ENCODE data around the gene CAPNS2. TPM values are rescaled to one million over a fixed set of nuclear protein-coding genes. Genes with fewer than 3 reads are reported as not detected.

The CAPNS2 gene
- total RNA-seq (2022) (not detected in 2 replicates), Bru-seq, nascent RNA (percentile 60 among the genes with signal in this experiment), BruChase-seq, experiment 1, labeled RNA remaining after a 2-hour chase (percentile 54 among the genes with signal in this experiment), BruChase-seq, experiment 2, labeled RNA remaining after a 6-hour chase (percentile 53 among the genes with signal in this experiment)
- long read RNA-seq, result 0 reads

GRCh38 chr16:55566432-55567175, at the start of gene CAPNS2:
Gene CAPNS2, plus strand, starts transcription at chr16:55566684. Its CDS starts 73 bp downstream, at chr16:55566757.
- Mint-ChIP-seq H3K4me1 (ENCODE audit: low read depth, unreplicated experiment) (no peaks in the 10 kb centered on the region), H3K9me3 (ENCODE audit: unreplicated experiment) (no peaks in the 10 kb centered on the region), H3K4me3 (ENCODE audit: unreplicated experiment) (no peak within 1 kb of the TSS), H3K27ac (ENCODE audit: unreplicated experiment) (no peak within 1 kb of the TSS), H3K36me3 (ENCODE audit: insufficient read depth, unreplicated experiment) (no peaks in the 10 kb centered on the region), H3K27me3 (ENCODE audit: insufficient read depth, unreplicated experiment) (no peaks in the 10 kb centered on the region)
- Histone ChIP-seq H3K27me3 (replicated peaks; ENCODE audit: control insufficient read depth, insufficient read depth, low read length) (no peaks in the 10 kb centered on the region), H3K4me3 (ENCODE audit: low read depth, low read length) (no peak within 1 kb of the TSS), H3K4me1 (no peaks in the 10 kb centered on the region), H3K9me3 (no peaks in the 10 kb centered on the region), H3K36me3 (ENCODE audit: control insufficient read depth, insufficient read depth, low read length) (no peaks in the 10 kb centered on the region)
- no TSS peak for BruUV-seq (replicated peaks)
- TF ChIP-seq, protein P1, sequence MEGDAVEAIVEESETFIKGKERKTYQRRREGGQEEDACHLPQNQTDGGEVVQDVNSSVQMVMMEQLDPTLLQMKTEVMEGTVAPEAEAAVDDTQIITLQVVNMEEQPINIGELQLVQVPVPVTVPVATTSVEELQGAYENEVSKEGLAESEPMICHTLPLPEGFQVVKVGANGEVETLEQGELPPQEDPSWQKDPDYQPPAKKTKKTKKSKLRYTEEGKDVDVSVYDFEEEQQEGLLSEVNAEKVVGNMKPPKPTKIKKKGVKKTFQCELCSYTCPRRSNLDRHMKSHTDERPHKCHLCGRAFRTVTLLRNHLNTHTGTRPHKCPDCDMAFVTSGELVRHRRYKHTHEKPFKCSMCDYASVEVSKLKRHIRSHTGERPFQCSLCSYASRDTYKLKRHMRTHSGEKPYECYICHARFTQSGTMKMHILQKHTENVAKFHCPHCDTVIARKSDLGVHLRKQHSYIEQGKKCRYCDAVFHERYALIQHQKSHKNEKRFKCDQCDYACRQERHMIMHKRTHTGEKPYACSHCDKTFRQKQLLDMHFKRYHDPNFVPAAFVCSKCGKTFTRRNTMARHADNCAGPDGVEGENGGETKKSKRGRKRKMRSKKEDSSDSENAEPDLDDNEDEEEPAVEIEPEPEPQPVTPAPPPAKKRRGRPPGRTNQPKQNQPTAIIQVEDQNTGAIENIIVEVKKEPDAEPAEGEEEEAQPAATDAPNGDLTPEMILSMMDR (IDR thresholded peaks at IDR 0.05; ENCODE audit: insufficient read depth in 1 of 2, low read depth in 1 of 2, low read length in 1 of 2, severe bottlenecking in 1 of 2, unreplicated experiment in 1 of 2), result no peak
- DNase-seq, result no peak
- intact Hi-C loops (cut with micrococcal nuclease; ENCODE audit: unreplicated experiment), result no loop called here
- CTCF ChIA-PET, result no interaction called here
- POLR2A ChIA-PET, result no interaction called here

GRCh38 chr16:55521792-55522191, 44.7 kb upstream of the CAPNS2 start:
- TF ChIP-seq, protein P1 (IDR thresholded peaks at IDR 0.05; ENCODE audit: insufficient read depth in 1 of 2, low read depth in 1 of 2, low read length in 1 of 2, severe bottlenecking in 1 of 2, unreplicated experiment in 1 of 2), result no peak
- H3K4me3 Mint-ChIP-seq (ENCODE audit: unreplicated experiment), result no peak overlapping the region
- H3K9me3 Mint-ChIP-seq (ENCODE audit: unreplicated experiment), result peaks cover 29% of the 10 kb centered on the region
- no peaks in the 10 kb centered on the region for H3K4me1 Mint-ChIP-seq (ENCODE audit: low read depth, unreplicated experiment)
- BruUV-seq (replicated peaks), result no TSS peak
- CTCF ChIA-PET, result no interaction called here
- DNase-seq, result no peak
- Histone ChIP-seq H3K36me3 (ENCODE audit: control insufficient read depth, insufficient read depth, low read length) (no peaks in the 10 kb centered on the region), H3K4me1 (no peaks in the 10 kb centered on the region), H3K27me3 (replicated peaks; ENCODE audit: control insufficient read depth, insufficient read depth, low read length) (no peaks in the 10 kb centered on the region), H3K4me3 (ENCODE audit: low read depth, low read length) (no peak overlapping the region), H3K9me3 (peaks cover 27% of the 10 kb centered on the region)
- peaks cover 5% of the 10 kb centered on the region for H3K36me3 Mint-ChIP-seq (ENCODE audit: insufficient read depth, unreplicated experiment)
- intact Hi-C loops (cut with micrococcal nuclease; ENCODE audit: unreplicated experiment), result no loop called here
- H3K27me3 Mint-ChIP-seq (ENCODE audit: insufficient read depth, unreplicated experiment), result no peaks in the 10 kb centered on the region
- POLR2A ChIA-PET, result no interaction called here
- no peak overlapping the region for H3K27ac Mint-ChIP-seq (ENCODE audit: unreplicated experiment)

GRCh38 chr16:55526441-55526840, 40.0 kb upstream of the CAPNS2 start:
- Mint-ChIP-seq H3K36me3 (ENCODE audit: insufficient read depth, unreplicated experiment) (peaks cover 6% of the 10 kb centered on the region), H3K27me3 (ENCODE audit: insufficient read depth, unreplicated experiment) (no peaks in the 10 kb centered on the region), H3K9me3 (ENCODE audit: unreplicated experiment) (peaks cover 8% of the 10 kb centered on the region), H3K4me1 (ENCODE audit: low read depth, unreplicated experiment) (peaks cover 15% of the 10 kb centered on the region), H3K27ac (ENCODE audit: unreplicated experiment) (no peak overlapping the region), H3K4me3 (ENCODE audit: unreplicated experiment) (no peak overlapping the region)
- DNase-seq, result no peak
- H3K27me3 ChIP-seq (replicated peaks; ENCODE audit: control insufficient read depth, insufficient read depth, low read length), result no peaks in the 10 kb centered on the region
- ChIA-PET POLR2A (no interaction called here), CTCF (no interaction called here)
- intact Hi-C loops (cut with micrococcal nuclease; ENCODE audit: unreplicated experiment), result no loop called here
- H3K9me3 ChIP-seq, result peaks cover 12% of the 10 kb centered on the region
- H3K4me1 ChIP-seq, result peaks cover 28% of the 10 kb centered on the region
- no peak overlapping the region for H3K4me3 ChIP-seq (ENCODE audit: low read depth, low read length)
- H3K36me3 ChIP-seq (ENCODE audit: control insufficient read depth, insufficient read depth, low read length), result no peaks in the 10 kb centered on the region; the same call in 1 of the 2 replicates
- TF ChIP-seq, protein P1 (IDR thresholded peaks at IDR 0.05; ENCODE audit: insufficient read depth in 1 of 2, low read depth in 1 of 2, low read length in 1 of 2, severe bottlenecking in 1 of 2, unreplicated experiment in 1 of 2), result no peak
- BruUV-seq (replicated peaks), result no TSS peak

All from Caco-2 (cell line).